ENCODE results near the gene OMP.

The OMP gene

GRCh38 chr11:77103319-77103718 lies 679 bp downstream of the OMP start:
- no peak for DNase-seq (ENCODE audit: low read depth in 2 of 2)

- DNase-seq (ENCODE audit: low read depth in 2 of 2): no peak
These were observed 2.1 kb downstream of the OMP start for GRCh38 chr11:77104727-77105126.

GRCh38 chr11:77106321-77106720 lies 3.7 kb downstream of the OMP start:
- no peak for DNase-seq (ENCODE audit: low read depth in 2 of 2)

- no peak for DNase-seq (ENCODE audit: low read depth in 2 of 2)
These were observed 4.1 kb downstream of the OMP start for GRCh38 chr11:77106759-77107158.

GRCh38 chr11:77107950-77108349 lies 5.3 kb downstream of the OMP start:
- no peak for DNase-seq (ENCODE audit: low read depth in 2 of 2)

GRCh38 chr11:77108436-77108835 lies 5.8 kb downstream of the OMP start:
- DNase-seq (ENCODE audit: low read depth in 2 of 2): no peak

GRCh38 chr11:77109236-77110019 lies 6.8 kb downstream of the OMP start:
- no peak for DNase-seq (ENCODE audit: low read depth in 2 of 2)

- DNase-seq (ENCODE audit: low read depth in 2 of 2): no peak
These were observed 8.2 kb downstream of the OMP start for GRCh38 chr11:77110836-77111235.

- no peak for DNase-seq (ENCODE audit: low read depth in 2 of 2)
These were observed 8.6 kb downstream of the OMP start for GRCh38 chr11:77111277-77111676.

GRCh38 chr11:77111946-77112345 lies 9.3 kb downstream of the OMP start:
- DNase-seq (ENCODE audit: low read depth in 2 of 2): no peak

- DNase-seq (ENCODE audit: low read depth in 2 of 2): no peak
These were observed 10.2 kb downstream of the OMP start for GRCh38 chr11:77112641-77113381.

- DNase-seq (ENCODE audit: low read depth in 2 of 2): no peak
These were observed 10.9 kb downstream of the OMP start for GRCh38 chr11:77113382-77114088.

GRCh38 chr11:77114089-77114463 lies 11.4 kb downstream of the OMP start:
- no peak for DNase-seq (ENCODE audit: low read depth in 2 of 2)

GRCh38 chr11:77115181-77115611 lies 12.6 kb downstream of the OMP start:
- no peak for DNase-seq (ENCODE audit: low read depth in 2 of 2)

- no peak for DNase-seq (ENCODE audit: low read depth in 2 of 2)
These were observed 13.3 kb downstream of the OMP start for GRCh38 chr11:77115956-77116355.

GRCh38 chr11:77117492-77117891 lies 14.9 kb downstream of the OMP start:
- no peak for DNase-seq (ENCODE audit: low read depth in 2 of 2)

- no peak for DNase-seq (ENCODE audit: low read depth in 2 of 2)
These were observed 15.4 kb downstream of the OMP start for GRCh38 chr11:77118086-77118485.

- no peak for DNase-seq (ENCODE audit: low read depth in 2 of 2)
These were observed 16.3 kb downstream of the OMP start for GRCh38 chr11:77118971-77119370.

GRCh38 chr11:77119531-77119936 lies 16.9 kb downstream of the OMP start:
- DNase-seq (ENCODE audit: low read depth in 2 of 2): no peak

GRCh38 chr11:77120571-77120970 lies 17.9 kb downstream of the OMP start:
- no peak for DNase-seq (ENCODE audit: low read depth in 2 of 2)

GRCh38 chr11:77121096-77121640 lies 18.5 kb downstream of the OMP start:
- no peak for DNase-seq (ENCODE audit: low read depth in 2 of 2)

- DNase-seq (ENCODE audit: low read depth in 2 of 2): no peak
These were observed 19.4 kb downstream of the OMP start for GRCh38 chr11:77121876-77122575.
